AG10803 (cell line): ENCODE data around the gene TSPEAR.

Experiments
- DNase-seq: peaks from one replicate; pipeline ENCODE4 v3.0.0; 2010; ENCODE audit warnings: low read depth
- H3K4me3 ChIP-seq: 2 replicates; pipeline ENCODE4 v1.5.1; 2011; ENCODE audit warnings: mild to moderate bottlenecking, low read length, control low read depth
- TF ChIP-seq, protein P1 (sequence below): conservative IDR thresholded peaks from 2 replicates; pipeline ENCODE4 v1.5.1; 2011; ENCODE audit warnings: mild to moderate bottlenecking, low read length, control low read depth, inconsistent platforms

Gene TSPEAR

DNA sequence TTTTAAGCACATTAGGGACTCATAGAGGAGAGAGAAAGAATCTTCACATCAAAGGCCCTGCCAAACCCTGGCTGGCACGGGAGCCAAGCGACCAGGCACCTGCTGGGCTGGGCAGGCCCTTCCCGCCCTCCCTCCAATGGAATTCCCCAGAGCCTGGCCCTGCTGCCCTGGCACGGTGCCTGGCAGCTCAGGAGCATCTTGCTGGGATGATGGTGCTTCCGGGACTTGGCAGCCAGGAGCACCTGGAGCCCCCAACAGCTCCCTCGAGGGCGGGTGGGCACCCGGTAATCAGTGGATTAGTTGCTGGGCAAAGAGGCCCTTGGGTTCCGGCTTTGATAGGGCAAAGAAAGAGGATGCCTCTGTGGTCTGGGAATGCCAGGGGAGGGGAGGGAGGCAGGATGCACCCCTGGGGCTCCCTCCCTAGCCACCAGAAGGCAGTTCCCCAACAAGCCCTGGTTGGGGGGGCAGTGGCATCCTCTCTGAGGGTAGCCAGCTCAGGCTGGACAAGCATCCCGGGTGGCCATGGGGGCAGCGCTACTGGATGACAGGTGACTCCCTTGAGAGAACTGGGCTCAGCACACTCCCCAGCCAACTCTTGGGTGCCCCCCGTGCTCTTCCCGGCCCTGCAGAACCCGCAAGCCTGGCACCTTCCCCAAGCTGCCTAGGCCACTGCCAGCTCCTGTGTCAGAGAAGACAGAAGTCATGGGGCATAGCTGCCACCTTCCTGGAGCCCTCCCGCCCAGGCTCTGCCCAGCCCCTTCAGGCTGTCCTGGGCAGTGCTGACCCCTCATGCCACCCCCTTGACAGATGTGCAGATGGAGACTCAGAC, 197.8 kb downstream of the TSPEAR start:
- no peak overlapping the region for H3K4me3 ChIP-seq
- no peak for DNase-seq
- TF ChIP-seq, protein P1, sequence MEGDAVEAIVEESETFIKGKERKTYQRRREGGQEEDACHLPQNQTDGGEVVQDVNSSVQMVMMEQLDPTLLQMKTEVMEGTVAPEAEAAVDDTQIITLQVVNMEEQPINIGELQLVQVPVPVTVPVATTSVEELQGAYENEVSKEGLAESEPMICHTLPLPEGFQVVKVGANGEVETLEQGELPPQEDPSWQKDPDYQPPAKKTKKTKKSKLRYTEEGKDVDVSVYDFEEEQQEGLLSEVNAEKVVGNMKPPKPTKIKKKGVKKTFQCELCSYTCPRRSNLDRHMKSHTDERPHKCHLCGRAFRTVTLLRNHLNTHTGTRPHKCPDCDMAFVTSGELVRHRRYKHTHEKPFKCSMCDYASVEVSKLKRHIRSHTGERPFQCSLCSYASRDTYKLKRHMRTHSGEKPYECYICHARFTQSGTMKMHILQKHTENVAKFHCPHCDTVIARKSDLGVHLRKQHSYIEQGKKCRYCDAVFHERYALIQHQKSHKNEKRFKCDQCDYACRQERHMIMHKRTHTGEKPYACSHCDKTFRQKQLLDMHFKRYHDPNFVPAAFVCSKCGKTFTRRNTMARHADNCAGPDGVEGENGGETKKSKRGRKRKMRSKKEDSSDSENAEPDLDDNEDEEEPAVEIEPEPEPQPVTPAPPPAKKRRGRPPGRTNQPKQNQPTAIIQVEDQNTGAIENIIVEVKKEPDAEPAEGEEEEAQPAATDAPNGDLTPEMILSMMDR = no peak

DNA sequence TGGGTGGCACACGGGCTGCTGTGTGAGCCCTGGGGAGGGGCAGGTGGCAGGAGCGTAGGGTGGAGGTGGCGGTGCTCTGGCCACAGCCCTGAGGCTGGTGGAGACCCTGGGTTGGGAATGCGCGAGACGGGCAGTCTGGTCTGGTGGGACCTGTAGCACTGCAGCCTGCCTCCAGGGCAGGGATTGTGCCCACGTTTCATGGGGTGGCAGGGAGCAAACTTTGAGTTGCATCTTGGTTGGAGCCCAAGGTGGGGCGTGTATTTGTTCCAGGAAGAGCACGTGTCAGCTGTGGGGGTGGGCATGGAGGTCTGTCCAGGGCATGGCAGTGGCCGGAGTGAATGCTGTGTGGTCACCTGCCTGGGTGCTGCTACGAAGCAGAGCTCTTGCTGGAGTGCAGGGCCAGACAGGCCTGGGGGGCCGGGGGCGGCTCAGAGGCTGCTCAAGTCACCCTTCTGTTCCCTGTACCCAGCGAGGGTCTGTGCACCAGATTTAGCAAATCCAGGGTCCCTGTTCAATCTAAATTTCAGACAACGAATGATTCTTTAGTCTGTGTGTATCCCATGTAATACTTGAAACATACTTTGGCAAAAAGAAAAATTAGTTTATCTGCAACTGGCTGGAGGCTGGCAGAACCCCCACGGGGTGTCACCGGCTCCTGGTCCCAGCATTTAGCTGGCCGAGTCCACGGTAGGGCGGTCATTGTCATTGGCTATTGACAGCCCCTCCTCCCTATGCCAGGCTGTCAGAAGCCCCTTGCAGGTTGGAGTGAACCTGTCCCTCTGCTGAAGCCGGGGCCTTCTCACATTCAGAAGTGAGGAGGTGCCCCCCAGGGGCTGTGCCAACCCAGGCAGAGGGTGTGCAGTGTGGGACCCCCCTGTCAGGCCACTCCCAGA, 198.6 kb downstream of the TSPEAR start:
- no peak overlapping the region for H3K4me3 ChIP-seq
- TF ChIP-seq, protein P1 = no peak
- no peak for DNase-seq

DNA sequence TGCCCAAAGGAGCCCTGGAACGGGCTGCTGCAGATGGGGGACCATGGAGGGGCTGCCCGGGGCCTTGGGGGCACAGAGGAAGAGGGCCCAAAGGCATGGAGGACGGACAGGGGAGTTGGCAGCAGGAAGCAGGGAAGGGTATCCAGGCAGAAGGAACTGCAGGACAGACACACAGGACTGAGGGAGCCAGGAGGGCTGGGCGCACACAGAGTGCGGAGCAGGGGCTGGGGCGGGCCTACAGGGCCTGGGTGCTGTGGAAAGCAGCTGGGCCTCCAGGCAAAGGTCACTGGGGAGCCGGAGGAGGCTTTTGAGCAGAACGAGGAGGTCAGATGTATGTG, 199.5 kb downstream of the TSPEAR start:
- TF ChIP-seq, protein P1 = no peak
- DNase-seq = no peak
- no peak overlapping the region for H3K4me3 ChIP-seq

DNA sequence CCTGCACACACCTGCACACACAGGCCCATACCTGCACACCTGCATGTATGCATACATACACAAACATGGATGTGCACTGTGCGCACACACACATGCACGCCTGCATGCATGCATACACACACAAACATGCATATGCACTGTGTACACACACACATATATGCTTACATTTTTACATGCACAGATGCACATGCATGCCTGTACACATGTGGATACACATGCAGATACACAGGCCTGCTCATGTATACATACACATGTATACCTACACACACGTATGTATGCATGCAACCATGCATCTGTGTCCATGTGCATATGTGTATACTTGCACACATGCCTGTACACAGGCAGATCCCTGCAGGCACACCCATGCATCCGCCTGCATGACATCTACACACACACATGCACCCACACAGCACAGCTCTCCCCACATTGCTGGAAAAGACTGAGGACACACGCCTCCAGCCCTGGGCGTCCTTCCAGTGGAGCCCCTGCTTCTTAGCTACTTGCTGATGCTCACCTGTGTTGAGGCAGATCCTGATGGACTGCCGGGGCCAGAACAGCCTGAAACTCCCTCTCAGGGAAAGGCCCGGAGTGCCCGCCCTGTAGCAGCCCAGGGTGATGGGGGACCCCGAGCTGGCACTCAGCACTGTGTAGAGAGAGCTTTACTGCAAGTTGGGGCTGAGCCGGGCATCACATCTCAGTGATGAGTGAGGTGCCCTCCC, 200.0 kb downstream of the TSPEAR start:
- no peak overlapping the region for H3K4me3 ChIP-seq
- no peak for DNase-seq
- TF ChIP-seq, protein P1 = no peak

DNA sequence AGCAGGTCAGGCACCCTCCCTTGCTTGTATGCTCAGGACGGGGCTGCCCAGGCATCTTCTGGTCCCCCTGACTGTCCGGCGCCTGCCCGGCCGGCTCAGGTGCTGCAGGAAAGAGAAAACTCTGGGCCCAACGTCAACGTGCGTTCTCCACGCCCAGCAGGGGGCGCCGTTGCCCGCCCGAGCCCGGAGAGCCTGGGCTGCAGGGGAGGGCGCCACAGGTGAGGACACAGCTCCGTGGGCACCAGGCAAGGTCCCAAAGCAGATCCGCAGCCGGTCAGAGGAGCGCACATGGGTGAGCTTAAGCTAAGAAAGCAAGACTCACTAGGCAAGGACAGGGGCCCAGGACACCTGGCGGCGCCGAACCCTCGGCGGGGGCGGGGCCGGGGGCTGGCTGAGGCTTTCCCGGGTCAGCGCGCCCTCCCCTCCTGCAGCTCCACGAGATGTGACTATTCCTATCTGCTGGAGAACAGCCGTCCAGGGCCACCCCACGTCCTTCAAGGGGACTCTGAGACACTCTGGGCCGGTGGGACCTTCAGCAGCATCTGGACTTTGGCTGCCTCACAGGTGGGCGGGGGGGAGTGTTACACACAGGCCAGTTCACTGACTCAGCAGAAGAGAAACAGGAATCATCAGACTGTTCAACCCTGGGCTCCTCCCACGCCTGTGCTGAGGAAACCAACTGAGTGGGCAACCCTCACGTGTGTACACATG, 200.7 kb downstream of the TSPEAR start:
- TF ChIP-seq, protein P1 = peak; percentile 58
- DNase-seq = peak; percentile 20
- no peak overlapping the region for H3K4me3 ChIP-seq

DNA sequence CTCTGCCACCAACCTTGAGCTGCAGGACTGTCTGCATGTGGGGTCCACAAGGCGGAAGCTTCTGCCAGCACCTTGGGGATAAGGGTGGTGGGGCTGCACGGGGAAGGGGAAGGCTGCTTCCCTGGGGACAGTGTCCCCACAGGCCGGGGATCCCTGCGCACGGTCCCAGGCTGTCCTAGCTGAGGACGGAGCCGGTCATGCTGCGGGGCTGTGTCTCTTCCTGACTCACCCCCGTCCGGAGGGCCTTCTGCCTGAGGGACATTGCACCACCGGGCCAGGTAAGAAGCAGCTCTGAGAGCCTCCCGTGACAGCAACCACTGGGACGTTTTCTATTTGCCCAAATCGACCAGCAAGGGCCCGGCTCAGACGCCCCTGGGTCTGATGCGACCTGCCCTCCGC, 201.3 kb downstream of the TSPEAR start:
- no peak for DNase-seq
- H3K4me3 ChIP-seq = no peak overlapping the region
- TF ChIP-seq, protein P1 = no peak
